T-helper 17 cell (primary cell): ENCODE measurements around the gene MOGAT1. TPM values are rescaled to one million over a fixed set of nuclear protein-coding genes. Genes with fewer than 3 reads are reported as not detected.

Source experiments
- ATAC-seq: fragments of 150-1000 bp; cut with Tn5 transposase; 2 replicates; pipeline ENCODE4 v1.10.0; 2021; ENCODE audit warnings: mild to moderate bottlenecking, moderate library complexity
- DNase-seq, 3 donors: peaks; one replicate each; pipeline versions ENCODE4 v3.0.0 to v3.0.0-alpha.2; 2020 to 2021
- H3K9me3 ChIP-seq: one replicate; pipeline ENCODE4 v1.7.0; 2013; ENCODE audit warnings: low read length, mild to moderate bottlenecking; ENCODE audit not compliant: control insufficient read depth, poor library complexity, severe bottlenecking
- H3K27ac Mint-ChIP-seq: one replicate; pipeline ENCODE4 v1.8.0; 2022; ENCODE audit warnings: mild to moderate bottlenecking, moderate library complexity, mixed read lengths
- H3K27me3 Mint-ChIP-seq: one replicate; pipeline ENCODE4 v1.8.0; 2022; ENCODE audit warnings: mixed read lengths
- H3K36me3 Mint-ChIP-seq: one replicate; pipeline ENCODE4 v1.8.0; 2022; ENCODE audit warnings: low read depth, mixed read lengths
- H3K4me1 Mint-ChIP-seq: one replicate; pipeline ENCODE4 v1.8.0; 2022; ENCODE audit warnings: mild to moderate bottlenecking, mixed read lengths
- H3K4me3 Mint-ChIP-seq: one replicate; pipeline ENCODE4 v1.8.0; 2022; ENCODE audit warnings: mild to moderate bottlenecking, moderate library complexity, mixed read lengths
- total RNA-seq, 4 donors: library from RNA in 2 of 4; stranded (reverse) in 2 of 4; gene quantifications; one replicate each; pipeline ENCODE4 v1.2.3 and lab custom pipeline; 2022 to 2026

The MOGAT1 gene
- total RNA-seq, 2 donors from 2014 or later = not detected

DNA sequence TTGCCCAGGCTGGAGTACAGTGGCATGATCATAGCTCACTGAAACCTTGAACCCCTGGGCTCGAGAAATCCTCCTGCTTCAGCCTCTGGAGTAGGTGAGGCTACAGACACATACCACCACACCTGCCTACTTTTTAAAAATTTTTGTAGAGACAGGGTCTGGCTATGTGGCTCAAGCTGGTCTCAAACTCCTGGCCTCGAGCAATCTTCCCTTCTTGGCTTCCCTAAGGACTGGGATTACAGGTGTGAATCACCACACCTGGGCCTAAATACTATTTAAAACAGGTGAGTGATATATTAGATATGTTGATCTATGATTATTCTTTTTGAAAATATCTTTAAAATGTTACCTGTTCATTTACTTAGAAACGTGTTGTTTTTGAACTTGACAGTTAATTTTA lies 57.2 kb downstream of the MOGAT1 start:
- Mint-ChIP-seq H3K4me3 (no peak overlapping the region), H3K36me3 (peaks cover 2% of the 10 kb centered on the region), H3K27ac (no peak overlapping the region), H3K4me1 (peaks cover 2% of the 10 kb centered on the region), H3K27me3 (peaks cover 35% of the 10 kb centered on the region)
- ATAC-seq (no peak), DNase-seq (no peak)
- no peaks in the 10 kb centered on the region for H3K9me3 ChIP-seq

DNA sequence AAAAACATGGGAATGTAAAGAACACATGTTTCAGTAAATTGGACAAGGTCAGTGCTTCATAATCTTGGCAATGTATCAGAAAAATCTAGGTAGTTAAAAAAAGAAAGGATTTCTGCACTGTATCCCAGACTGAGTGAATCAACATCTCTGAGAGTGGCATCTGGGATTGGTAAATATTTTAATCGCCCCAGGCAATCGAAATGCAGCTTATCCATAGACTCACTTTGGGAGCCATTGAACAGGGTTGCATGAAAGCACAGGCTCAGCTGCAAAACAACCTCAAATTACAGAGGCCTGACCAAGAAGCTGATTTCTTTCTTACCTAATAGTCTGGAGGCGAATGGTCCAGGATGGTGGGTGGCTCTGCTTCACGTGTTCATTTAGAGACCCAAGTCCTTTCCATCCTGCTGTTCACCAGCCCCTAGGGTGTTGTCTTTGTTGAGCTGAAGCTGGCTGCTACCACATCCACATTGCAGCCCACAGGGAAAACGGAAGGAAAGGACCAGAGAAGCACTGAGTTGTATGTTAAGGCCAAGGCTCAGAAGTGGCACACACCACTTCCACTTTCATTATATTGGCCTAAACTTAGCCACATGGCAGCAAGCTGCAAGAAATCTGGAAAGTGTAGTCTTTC lies 59.0 kb downstream of the MOGAT1 start:
- H3K4me1 Mint-ChIP-seq = peaks cover 2% of the 10 kb centered on the region
- ATAC-seq (no peak), DNase-seq (no peak)
- no peaks in the 10 kb centered on the region for H3K9me3 ChIP-seq
- peaks cover 2% of the 10 kb centered on the region for H3K36me3 Mint-ChIP-seq
- no peak overlapping the region for H3K4me3 Mint-ChIP-seq
- no peak overlapping the region for H3K27ac Mint-ChIP-seq
- peaks cover 41% of the 10 kb centered on the region for H3K27me3 Mint-ChIP-seq

DNA sequence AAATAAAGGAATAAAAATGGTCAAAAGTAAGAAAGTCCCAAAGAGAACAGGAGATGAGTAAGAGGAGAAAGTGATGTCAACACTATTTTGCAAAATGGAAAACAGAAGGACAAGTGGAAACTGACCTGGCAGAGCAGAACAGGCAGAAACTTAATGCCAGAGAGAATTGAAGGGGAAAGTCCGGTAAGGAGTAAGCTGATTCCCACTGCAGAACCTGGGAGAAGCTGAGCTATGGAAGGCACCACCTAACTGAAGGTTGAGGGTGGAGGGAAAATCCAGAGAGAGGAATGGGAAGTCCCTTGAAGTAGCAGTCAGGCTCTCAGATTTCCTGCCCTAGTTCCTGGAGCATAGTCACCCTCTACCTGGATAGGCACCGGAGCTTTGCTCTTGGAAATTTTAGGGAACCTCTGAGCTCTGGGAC lies 59.8 kb downstream of the MOGAT1 start:
- Mint-ChIP-seq H3K4me1 (peaks cover 2% of the 10 kb centered on the region), H3K27me3 (peaks cover 47% of the 10 kb centered on the region), H3K36me3 (peaks cover 2% of the 10 kb centered on the region), H3K27ac (no peak overlapping the region), H3K4me3 (no peak overlapping the region)
- DNase-seq = no peak
- no peak for ATAC-seq
- no peaks in the 10 kb centered on the region for H3K9me3 ChIP-seq

DNA sequence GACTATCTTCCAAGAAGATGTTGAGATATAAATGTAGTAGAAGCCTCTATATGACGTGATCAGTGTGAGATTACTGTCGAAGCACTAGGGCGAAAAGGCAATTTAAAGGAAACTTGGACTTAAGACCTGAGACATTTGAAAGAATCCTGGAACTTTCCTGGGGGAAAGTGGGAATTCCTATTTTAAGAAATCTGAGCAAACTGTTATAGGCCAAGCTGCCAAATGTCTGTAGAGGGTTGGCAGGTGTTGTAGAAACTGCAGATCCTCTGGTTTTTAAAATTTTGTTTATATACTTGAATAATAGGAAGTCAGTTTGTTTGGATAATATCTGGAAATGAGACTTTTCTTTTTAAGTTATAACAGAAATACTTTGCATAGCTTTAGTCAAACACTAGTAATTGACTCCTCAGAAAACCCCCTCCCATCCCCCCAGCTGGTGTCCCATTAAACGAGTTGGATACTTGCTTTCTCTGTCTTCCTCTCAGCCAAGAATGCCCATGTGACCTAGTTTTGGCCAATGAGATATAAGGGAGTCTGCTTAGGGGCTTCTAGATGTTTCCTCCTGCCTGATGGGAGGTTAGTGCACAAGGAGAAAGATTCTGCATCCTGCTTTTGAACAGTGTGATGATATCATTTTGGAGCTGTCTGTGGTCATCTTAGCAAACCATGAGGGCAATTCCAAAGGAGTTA lies 61.2 kb downstream of the MOGAT1 start:
- peaks cover 2% of the 10 kb centered on the region for H3K4me1 Mint-ChIP-seq
- peaks cover 61% of the 10 kb centered on the region for H3K27me3 Mint-ChIP-seq
- no peak for DNase-seq
- no peak for ATAC-seq
- H3K36me3 Mint-ChIP-seq = peaks cover 2% of the 10 kb centered on the region
- no peak overlapping the region for H3K4me3 Mint-ChIP-seq
- no peak overlapping the region for H3K27ac Mint-ChIP-seq
- H3K9me3 ChIP-seq = no peaks in the 10 kb centered on the region

DNA sequence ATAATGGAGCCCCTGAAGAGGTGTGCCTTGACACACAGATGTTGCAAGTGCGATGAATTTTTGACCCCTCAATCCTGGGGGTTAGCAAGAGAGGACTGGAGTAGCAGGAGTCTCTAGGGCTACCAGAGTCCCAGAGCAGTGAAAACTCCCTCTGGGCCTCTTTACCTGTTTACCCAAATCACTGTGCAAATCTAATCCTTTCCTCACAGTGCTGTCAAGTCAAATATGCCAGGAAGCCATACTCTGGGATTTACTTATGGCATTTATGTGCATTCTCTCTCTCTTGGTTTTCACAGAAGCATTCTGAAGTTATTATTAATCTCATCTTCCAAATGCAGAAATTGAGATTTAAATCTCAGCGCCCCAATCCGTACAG lies 62.0 kb downstream of the MOGAT1 start:
- Mint-ChIP-seq H3K4me3 (no peak overlapping the region), H3K4me1 (peaks cover 2% of the 10 kb centered on the region), H3K27me3 (peaks cover 67% of the 10 kb centered on the region), H3K27ac (no peak overlapping the region), H3K36me3 (peaks cover 2% of the 10 kb centered on the region)
- no peaks in the 10 kb centered on the region for H3K9me3 ChIP-seq
- ATAC-seq (no peak), DNase-seq (no peak)

DNA sequence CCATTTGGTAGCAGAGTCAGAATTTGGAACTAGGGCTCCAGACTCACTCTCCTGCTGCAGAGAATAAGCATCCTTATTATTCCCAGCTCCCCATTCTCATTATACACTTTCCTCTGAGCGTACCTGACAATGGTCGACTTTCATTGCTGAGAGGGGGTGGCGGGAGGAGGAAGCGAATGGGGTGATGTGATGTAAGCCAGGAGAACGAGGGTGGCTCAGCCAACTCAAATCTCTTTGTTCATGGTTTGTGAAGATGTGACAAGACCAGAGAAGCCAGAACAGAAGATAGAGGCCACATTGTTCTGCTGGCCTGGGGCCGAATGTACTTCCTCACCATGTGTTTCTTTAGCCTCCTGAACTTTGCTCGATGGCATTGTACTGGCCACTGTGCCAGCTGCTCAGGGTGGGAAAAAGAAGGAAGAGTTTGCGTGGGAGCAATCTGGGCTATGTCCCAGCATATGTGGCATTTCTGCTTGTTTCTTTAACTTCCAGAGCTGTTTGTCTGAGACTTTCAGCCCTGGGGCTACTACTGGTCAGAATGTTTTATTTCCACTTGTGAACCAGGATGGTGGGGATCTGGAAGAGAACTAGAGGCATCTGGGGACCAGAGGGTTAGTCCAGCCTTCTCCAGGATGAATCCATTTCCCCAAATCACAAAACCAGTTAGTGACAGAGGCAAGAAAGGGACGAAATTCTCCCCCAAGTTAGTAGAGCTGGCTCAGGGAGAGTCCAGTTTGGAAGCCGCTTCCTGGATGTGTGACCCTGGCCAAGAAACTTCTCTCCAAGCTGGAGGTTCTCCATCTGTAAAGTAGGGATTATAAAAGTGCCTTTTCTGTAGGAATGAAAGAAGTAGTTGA lies 62.6 kb downstream of the MOGAT1 start:
- H3K9me3 ChIP-seq = no peaks in the 10 kb centered on the region
- Mint-ChIP-seq H3K4me3 (no peak overlapping the region), H3K27ac (no peak overlapping the region), H3K4me1 (peaks cover 2% of the 10 kb centered on the region), H3K27me3 (peaks cover 74% of the 10 kb centered on the region), H3K36me3 (peaks cover 2% of the 10 kb centered on the region)
- DNase-seq (no peak), ATAC-seq (no peak)

DNA sequence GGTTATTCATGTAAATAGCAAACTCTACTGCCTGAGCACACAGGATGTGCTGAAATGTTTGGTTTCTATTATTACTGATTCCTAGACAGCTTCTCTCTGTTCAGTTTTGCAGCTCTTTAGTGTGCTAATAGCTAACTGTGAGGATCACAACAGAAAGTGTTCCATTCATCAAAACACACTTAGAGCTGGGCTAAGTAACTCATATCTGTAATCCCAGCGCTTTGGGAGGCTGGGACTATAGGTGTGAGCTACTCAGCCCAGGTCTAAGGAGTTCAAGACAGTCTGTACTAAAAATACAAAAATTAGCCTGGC lies 63.2 kb downstream of the MOGAT1 start:
- H3K36me3 Mint-ChIP-seq = peaks cover 2% of the 10 kb centered on the region
- peaks cover 69% of the 10 kb centered on the region for H3K27me3 Mint-ChIP-seq
- H3K9me3 ChIP-seq = no peaks in the 10 kb centered on the region
- H3K4me3 Mint-ChIP-seq = no peak overlapping the region
- DNase-seq = no peak
- H3K4me1 Mint-ChIP-seq = peaks cover 2% of the 10 kb centered on the region
- H3K27ac Mint-ChIP-seq = no peak overlapping the region
- no peak for ATAC-seq

DNA sequence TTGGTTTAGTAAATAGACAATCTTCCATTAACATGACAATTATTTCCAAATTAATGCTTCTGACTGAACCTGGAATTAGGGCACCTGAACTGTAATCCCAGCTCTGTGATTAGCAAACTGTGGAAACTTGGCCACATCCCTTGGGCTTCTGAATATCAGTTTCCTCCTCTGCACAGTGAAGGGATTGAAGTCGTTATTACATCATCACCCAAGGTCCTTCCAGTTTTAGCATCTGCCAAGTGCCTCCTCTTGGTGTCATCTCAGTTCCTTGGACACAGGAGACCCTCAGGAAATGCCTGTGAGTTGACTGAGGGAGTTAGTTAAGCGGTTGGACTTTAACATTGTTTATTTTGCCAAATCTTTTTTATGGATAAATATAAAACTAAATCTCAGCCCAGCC lies 64.8 kb downstream of the MOGAT1 start:
- Mint-ChIP-seq H3K27me3 (peaks cover 59% of the 10 kb centered on the region), H3K4me1 (peaks cover 2% of the 10 kb centered on the region), H3K27ac (no peak overlapping the region), H3K36me3 (no peaks in the 10 kb centered on the region), H3K4me3 (no peak overlapping the region)
- no peaks in the 10 kb centered on the region for H3K9me3 ChIP-seq
- DNase-seq = no peak
- ATAC-seq = no peak

DNA sequence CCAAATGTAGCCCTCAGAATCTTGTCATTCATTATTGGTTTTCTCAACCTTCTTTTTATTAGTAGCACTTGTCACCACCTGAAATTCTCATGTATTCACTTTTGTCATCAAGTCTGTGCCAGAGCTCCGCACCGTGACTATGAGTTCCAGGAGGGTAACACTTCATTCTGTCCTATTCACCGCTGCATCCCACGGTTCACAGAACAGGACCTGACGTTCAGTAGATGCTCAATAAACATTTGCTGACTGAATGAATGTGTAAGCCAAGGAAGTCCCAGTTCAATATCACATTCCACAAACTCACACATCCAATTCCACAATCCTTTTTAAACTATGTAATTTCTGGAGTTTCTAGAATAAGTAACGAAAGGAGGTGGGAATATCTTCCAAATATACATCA lies 65.5 kb downstream of the MOGAT1 start:
- DNase-seq (no peak), ATAC-seq (no peak)
- H3K27ac Mint-ChIP-seq = no peak overlapping the region
- H3K4me1 Mint-ChIP-seq = peaks cover 2% of the 10 kb centered on the region
- peaks cover 53% of the 10 kb centered on the region for H3K27me3 Mint-ChIP-seq
- H3K9me3 ChIP-seq = no peaks in the 10 kb centered on the region
- H3K4me3 Mint-ChIP-seq = no peak overlapping the region
- no peaks in the 10 kb centered on the region for H3K36me3 Mint-ChIP-seq

DNA sequence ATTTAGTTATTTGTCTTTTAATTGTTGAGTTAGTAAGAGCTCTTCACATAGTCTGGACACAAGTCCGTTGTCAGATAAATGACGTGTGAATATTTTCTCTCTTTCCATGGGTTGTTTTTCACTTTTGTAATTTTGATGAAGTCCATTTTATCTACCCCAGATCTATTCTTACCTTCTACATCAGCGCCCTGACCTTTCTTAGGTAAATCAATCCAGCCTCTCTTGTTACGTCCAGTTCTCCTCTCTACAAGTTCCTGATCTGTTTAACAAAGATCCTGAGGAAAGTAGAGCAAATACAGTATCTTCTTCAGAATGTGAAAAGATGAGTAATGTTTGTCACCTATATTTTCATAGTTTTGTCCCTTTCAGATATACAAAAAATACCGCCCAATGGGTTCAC lies 66.9 kb downstream of the MOGAT1 start:
- Mint-ChIP-seq H3K27me3 (peaks cover 49% of the 10 kb centered on the region), H3K36me3 (peaks cover 2% of the 10 kb centered on the region), H3K27ac (no peak overlapping the region), H3K4me3 (no peak overlapping the region), H3K4me1 (peaks cover 2% of the 10 kb centered on the region)
- H3K9me3 ChIP-seq = no peaks in the 10 kb centered on the region
- DNase-seq = no peak
- ATAC-seq = no peak

DNA sequence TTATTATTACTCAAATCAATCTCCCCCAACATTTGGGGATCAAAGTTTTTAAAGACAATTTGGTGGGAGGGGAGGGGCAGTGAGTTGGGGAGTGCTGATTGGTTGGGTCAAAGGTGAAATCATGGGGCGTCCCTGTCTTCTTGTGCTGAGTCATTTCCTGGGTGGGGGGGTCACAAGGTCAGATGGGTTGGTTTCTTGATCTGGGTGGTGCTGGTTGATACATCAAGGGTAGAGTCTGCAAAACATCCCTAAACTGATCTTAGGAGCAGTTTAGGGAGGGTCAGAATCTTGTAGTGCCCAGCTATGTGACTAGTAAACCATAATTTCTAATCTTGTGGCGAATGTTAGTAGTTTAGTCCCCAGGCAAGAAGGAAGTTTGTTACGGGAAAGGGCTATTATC lies 67.4 kb downstream of the MOGAT1 start:
- peaks cover 4% of the 10 kb centered on the region for H3K4me1 Mint-ChIP-seq
- H3K4me3 Mint-ChIP-seq = no peak overlapping the region
- peaks cover 2% of the 10 kb centered on the region for H3K36me3 Mint-ChIP-seq
- no peaks in the 10 kb centered on the region for H3K9me3 ChIP-seq
- ATAC-seq = no peak
- no peak overlapping the region for H3K27ac Mint-ChIP-seq
- no peak for DNase-seq
- peaks cover 51% of the 10 kb centered on the region for H3K27me3 Mint-ChIP-seq

DNA sequence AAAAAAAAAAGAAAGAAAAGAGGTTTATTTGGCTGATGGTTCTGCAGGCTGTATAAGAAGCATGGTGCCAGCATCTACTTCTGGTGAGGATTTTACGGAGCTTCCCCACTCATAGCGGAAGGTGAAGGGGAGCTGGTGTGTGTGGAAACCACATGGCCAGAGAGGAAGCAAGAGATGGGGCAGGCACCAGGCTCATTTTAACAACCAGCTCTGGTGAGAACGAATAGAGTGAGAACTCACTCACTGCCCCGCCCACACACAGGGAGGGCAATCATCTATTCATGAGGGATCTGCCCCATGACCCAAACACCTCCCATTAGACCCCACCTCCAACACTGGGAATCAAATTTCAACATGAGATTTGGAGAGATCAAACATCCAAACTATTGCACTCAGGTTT lies 68.5 kb downstream of the MOGAT1 start:
- DNase-seq = no peak
- H3K27ac Mint-ChIP-seq = no peak overlapping the region
- H3K4me1 Mint-ChIP-seq = peaks cover 4% of the 10 kb centered on the region
- H3K4me3 Mint-ChIP-seq = no peak overlapping the region
- no peaks in the 10 kb centered on the region for H3K9me3 ChIP-seq
- H3K36me3 Mint-ChIP-seq = peaks cover 2% of the 10 kb centered on the region
- peaks cover 50% of the 10 kb centered on the region for H3K27me3 Mint-ChIP-seq
- no peak for ATAC-seq

DNA sequence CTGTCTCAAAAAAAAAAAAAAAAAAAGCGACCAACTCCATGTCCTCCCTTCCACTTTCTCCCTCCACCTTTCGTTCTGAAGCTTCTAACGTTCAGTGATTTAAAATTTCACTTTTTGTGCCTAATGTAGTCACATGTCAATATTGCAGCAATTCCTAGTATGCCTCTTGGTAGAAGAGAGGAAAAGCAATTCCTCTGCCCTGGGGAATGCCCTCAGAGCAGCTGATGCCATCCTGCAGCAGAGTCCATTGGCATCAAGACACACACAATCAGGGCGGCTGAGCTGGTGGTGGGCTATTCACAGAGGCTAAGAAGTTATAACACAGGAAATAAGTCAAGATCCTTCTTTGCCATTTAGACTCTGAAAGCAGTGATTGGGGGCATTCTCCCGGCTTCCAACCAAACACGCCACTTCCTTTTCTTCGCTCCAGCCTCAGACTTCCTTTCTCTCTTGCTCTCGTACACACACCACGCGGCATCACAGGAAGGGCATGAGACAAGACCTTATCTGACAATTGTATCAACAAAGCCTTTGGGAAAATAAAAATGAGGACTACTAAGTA lies 71.9 kb downstream of the MOGAT1 start:
- Mint-ChIP-seq H3K36me3 (peaks cover 2% of the 10 kb centered on the region), H3K4me3 (no peak overlapping the region), H3K4me1 (peaks cover 4% of the 10 kb centered on the region), H3K27ac (no peak overlapping the region), H3K27me3 (peaks cover 31% of the 10 kb centered on the region)
- DNase-seq = no peak
- no peak for ATAC-seq
- H3K9me3 ChIP-seq = no peaks in the 10 kb centered on the region
